ENCODE data around the gene CFAP97D1. TPM values are rescaled to one million over a fixed set of nuclear protein-coding genes. Genes with fewer than 3 reads are reported as not detected.
A peak's percentile ranks its signal among the peaks of the same experiment; 100 is the strongest.

Gene CFAP97D1
- total RNA-seq, 1 donor from 2014 or later: 0.16 TPM

GRCh38 chr17:43829738-43830137 lies 49.5 kb downstream of the CFAP97D1 start:
- Mint-ChIP-seq H3K36me3 (ENCODE audit: low read depth, unreplicated experiment) (peaks cover 14% of the 10 kb centered on the region), H3K9me3 (ENCODE audit: unreplicated experiment) (no peaks in the 10 kb centered on the region), H3K4me1 (ENCODE audit: low read depth, unreplicated experiment) (peaks cover 15% of the 10 kb centered on the region), H3K4me3 (ENCODE audit: unreplicated experiment) (no peak overlapping the region), H3K27me3 (ENCODE audit: low read depth, unreplicated experiment) (peaks cover 17% of the 10 kb centered on the region), H3K27ac (ENCODE audit: unreplicated experiment) (no peak overlapping the region)
- FAIRE-seq (no peak), DNase-seq (ENCODE audit: low read depth) (no peak)
- Histone ChIP-seq H3K4me2 (ENCODE audit: low read length) (no peak overlapping the region), H3K79me2 (ENCODE audit: insufficient read depth, low read length) (no peaks in the 10 kb centered on the region), H3K9me3 (ENCODE audit: insufficient read depth, low read depth, low read length) (no peaks in the 10 kb centered on the region), H2AFZ (ENCODE audit: low read depth, low read length) (no peak overlapping the region), H3K9ac (ENCODE audit: low read length) (no peak overlapping the region), H3K27me3 (ENCODE audit: insufficient read depth, low read length) (no peaks in the 10 kb centered on the region), H3K4me1 (ENCODE audit: insufficient read depth, low read length) (peaks cover 15% of the 10 kb centered on the region), H4K20me1 (ENCODE audit: insufficient read depth, low read length) (peaks cover 45% of the 10 kb centered on the region), H3K27ac (ENCODE audit: low read depth, low read length) (no peak overlapping the region), H3K36me3 (ENCODE audit: insufficient read depth, low read length) (peaks cover 21% of the 10 kb centered on the region), H3K4me3 (ENCODE audit: insufficient read depth, low read depth, low read length) (no peak overlapping the region)
- TF ChIP-seq EZH2 (IDR thresholded peaks at IDR 0.05; ENCODE audit: insufficient read depth, low read length) (no peak), CTCF (IDR thresholded peaks at IDR 0.05; ENCODE audit: insufficient read depth, low read depth, low read length) (no peak)

GRCh38 chr17:43830510-43831140 lies 50.4 kb downstream of the CFAP97D1 start:
- H3K4me3 ChIP-seq (ENCODE audit: insufficient read depth, low read depth, low read length): no peak overlapping the region
- TF ChIP-seq EZH2 (IDR thresholded peaks at IDR 0.05; ENCODE audit: insufficient read depth, low read length) (no peak), CTCF (IDR thresholded peaks at IDR 0.05; ENCODE audit: insufficient read depth, low read depth, low read length) (no peak)
- Mint-ChIP-seq H3K9me3 (ENCODE audit: unreplicated experiment) (no peaks in the 10 kb centered on the region), H3K27me3 (ENCODE audit: low read depth, unreplicated experiment) (peaks cover 17% of the 10 kb centered on the region), H3K36me3 (ENCODE audit: low read depth, unreplicated experiment) (peaks cover 13% of the 10 kb centered on the region), H3K27ac (ENCODE audit: unreplicated experiment) (no peak overlapping the region), H3K4me1 (ENCODE audit: low read depth, unreplicated experiment) (peaks cover 15% of the 10 kb centered on the region), H3K4me3 (ENCODE audit: unreplicated experiment) (peak overlapping the region; percentile 73)
- H3K4me2 ChIP-seq (ENCODE audit: low read length): no peak overlapping the region
- H3K9me3 ChIP-seq (ENCODE audit: insufficient read depth, low read depth, low read length): no peaks in the 10 kb centered on the region
- H3K27me3 ChIP-seq (ENCODE audit: insufficient read depth, low read length): no peaks in the 10 kb centered on the region
- H3K9ac ChIP-seq (ENCODE audit: low read length): no peak overlapping the region
- H3K36me3 ChIP-seq (ENCODE audit: insufficient read depth, low read length): peaks cover 17% of the 10 kb centered on the region
- peaks cover 45% of the 10 kb centered on the region for H4K20me1 ChIP-seq (ENCODE audit: insufficient read depth, low read length)
- DNase-seq (ENCODE audit: low read depth) (no peak), FAIRE-seq (no peak)
- peaks cover 15% of the 10 kb centered on the region for H3K4me1 ChIP-seq (ENCODE audit: insufficient read depth, low read length)
- H3K79me2 ChIP-seq (ENCODE audit: insufficient read depth, low read length): no peaks in the 10 kb centered on the region
- no peak overlapping the region for H3K27ac ChIP-seq (ENCODE audit: low read depth, low read length)
- H2AFZ ChIP-seq (ENCODE audit: low read depth, low read length): no peak overlapping the region

DNA sequence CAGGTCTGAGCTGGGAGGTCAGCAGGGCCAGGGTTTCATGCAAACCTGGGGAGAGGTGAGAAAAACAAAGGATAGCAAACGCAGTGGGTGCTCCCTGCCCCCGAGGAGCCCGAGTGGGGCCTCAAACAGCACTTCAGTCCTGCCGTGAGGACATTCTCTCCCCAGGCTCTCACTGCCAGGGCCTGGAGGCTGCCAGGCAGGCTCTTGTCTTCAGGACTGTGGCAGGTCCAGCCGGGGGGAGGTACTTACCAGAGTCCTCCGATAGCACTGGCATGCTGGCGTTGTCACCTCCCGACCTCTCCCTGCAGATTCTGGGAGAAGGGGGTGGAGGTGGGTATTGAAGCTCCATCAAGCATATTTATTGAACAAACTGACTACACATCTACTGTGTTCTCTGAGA lies 51.4 kb downstream of the CFAP97D1 start:
- H3K9ac ChIP-seq (ENCODE audit: low read length): no peak overlapping the region
- Mint-ChIP-seq H3K27me3 (ENCODE audit: low read depth, unreplicated experiment) (peaks cover 18% of the 10 kb centered on the region), H3K4me3 (ENCODE audit: unreplicated experiment) (peak overlapping the region; percentile 87), H3K4me1 (ENCODE audit: low read depth, unreplicated experiment) (peaks cover 15% of the 10 kb centered on the region), H3K27ac (ENCODE audit: unreplicated experiment) (no peak overlapping the region), H3K36me3 (ENCODE audit: low read depth, unreplicated experiment) (peaks cover 11% of the 10 kb centered on the region), H3K9me3 (ENCODE audit: unreplicated experiment) (no peaks in the 10 kb centered on the region)
- TF ChIP-seq CTCF (IDR thresholded peaks at IDR 0.05; ENCODE audit: insufficient read depth, low read depth, low read length) (no peak), EZH2 (IDR thresholded peaks at IDR 0.05; ENCODE audit: insufficient read depth, low read length) (no peak)
- H3K36me3 ChIP-seq (ENCODE audit: insufficient read depth, low read length): peaks cover 14% of the 10 kb centered on the region
- no peak overlapping the region for H3K27ac ChIP-seq (ENCODE audit: low read depth, low read length)
- H3K27me3 ChIP-seq (ENCODE audit: insufficient read depth, low read length): no peaks in the 10 kb centered on the region
- DNase-seq (ENCODE audit: low read depth): no peak
- H3K4me3 ChIP-seq (ENCODE audit: insufficient read depth, low read depth, low read length): peak overlapping the region; percentile 54
- H4K20me1 ChIP-seq (ENCODE audit: insufficient read depth, low read length): peaks cover 45% of the 10 kb centered on the region
- peaks cover 15% of the 10 kb centered on the region for H3K4me1 ChIP-seq (ENCODE audit: insufficient read depth, low read length)
- FAIRE-seq: no peak
- H3K79me2 ChIP-seq (ENCODE audit: insufficient read depth, low read length): no peaks in the 10 kb centered on the region
- H3K4me2 ChIP-seq (ENCODE audit: low read length): peak overlapping the region; percentile 85
- H2AFZ ChIP-seq (ENCODE audit: low read depth, low read length): no peak overlapping the region
- no peaks in the 10 kb centered on the region for H3K9me3 ChIP-seq (ENCODE audit: insufficient read depth, low read depth, low read length)

Measured in astrocyte (in vitro differentiated cells and primary cell).